ENCODE results near the gene SREBF1.

The SREBF1 gene

GRCh38 chr17:17856386-17856785 lies 19.6 kb upstream of the SREBF1 start:
- no peak overlapping the region for H3K4me3 ChIP-seq (ENCODE audit: low read depth in 1 of 2, low read length in 2 of 2)
- no peak overlapping the region for H3K27ac ChIP-seq (ENCODE audit: low read length)
- H3K36me3 ChIP-seq (ENCODE audit: control insufficient read depth in 1 of 2, insufficient read depth in 2 of 2, low read length in 2 of 2) = peaks cover 0 to 11% of the 10 kb centered on the region in 2 donors

GRCh38 chr17:17855976-17856375 lies 19.2 kb upstream of the SREBF1 start:
- no peaks in the 10 kb centered on the region for H3K9me3 ChIP-seq (ENCODE audit: control insufficient read depth in 1 of 2, low read length in 2 of 2)
- H3K27me3 ChIP-seq (ENCODE audit: low read depth, low read length) = no peaks in the 10 kb centered on the region
- no peak overlapping the region for H3K4me3 ChIP-seq (ENCODE audit: low read depth in 1 of 2, low read length in 2 of 2)
- H3K36me3 ChIP-seq (ENCODE audit: control insufficient read depth in 1 of 2, insufficient read depth in 2 of 2, low read length in 2 of 2) = peaks cover 0 to 7% of the 10 kb centered on the region in 2 donors
- H3K27ac ChIP-seq (ENCODE audit: low read length) = no peak overlapping the region
- H3K4me1 ChIP-seq (ENCODE audit: control insufficient read depth in 1 of 2, insufficient read depth in 2 of 2, low read length in 2 of 2) = peaks cover 0 to 14% of the 10 kb centered on the region in 2 donors

More at GRCh38 chr17:17856386-17856785, 19.6 kb upstream of the SREBF1 start:
- peaks cover 0 to 15% of the 10 kb centered on the region in 2 donors for H3K4me1 ChIP-seq (ENCODE audit: control insufficient read depth in 1 of 2, insufficient read depth in 2 of 2, low read length in 2 of 2)
- H3K9me3 ChIP-seq (ENCODE audit: control insufficient read depth in 1 of 2, low read length in 2 of 2) = no peaks in the 10 kb centered on the region
- no peaks in the 10 kb centered on the region for H3K27me3 ChIP-seq (ENCODE audit: low read depth, low read length)

DNA sequence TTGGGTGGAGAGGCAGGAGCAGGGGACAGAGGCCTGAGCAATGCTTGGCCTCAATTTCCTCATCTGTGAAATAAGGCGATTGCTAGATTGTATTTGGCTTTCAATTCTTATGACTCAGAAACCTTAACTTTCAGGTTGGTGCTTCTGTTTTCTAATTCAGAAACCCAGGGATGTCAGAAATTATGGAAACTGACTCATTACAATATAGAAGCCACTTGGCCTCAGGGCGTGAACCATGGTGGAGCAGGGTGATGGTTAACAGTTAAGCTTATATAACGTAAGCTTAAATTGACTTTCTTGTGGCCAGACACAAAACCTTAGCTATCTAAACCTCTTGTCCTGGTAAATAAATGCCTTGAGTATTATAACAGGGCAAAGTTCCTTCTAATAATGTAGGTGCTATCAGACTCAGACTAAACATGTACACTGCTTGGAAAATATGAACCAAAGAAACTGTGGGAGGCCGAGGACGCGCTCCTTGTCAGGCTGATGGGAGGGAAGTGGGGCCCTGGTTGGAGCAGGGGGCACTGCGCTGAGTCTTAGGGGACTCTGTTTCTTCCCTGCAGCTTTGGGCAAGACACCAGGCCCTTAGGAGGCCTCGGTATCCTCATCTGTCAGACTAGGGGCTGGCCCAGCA lies 17.1 kb upstream of the SREBF1 start:
- Histone ChIP-seq H3K36me3 (ENCODE audit: control insufficient read depth in 1 of 2, insufficient read depth in 2 of 2, low read length in 2 of 2) (peaks cover 0 to 3% of the 10 kb centered on the region in 2 donors), H3K27ac (ENCODE audit: low read length) (peak overlapping the region; percentile 9), H3K27me3 (ENCODE audit: low read depth, low read length) (no peaks in the 10 kb centered on the region), H3K4me1 (ENCODE audit: control insufficient read depth in 1 of 2, insufficient read depth in 2 of 2, low read length in 2 of 2) (peaks cover 12 to 19% of the 10 kb centered on the region in 2 donors), H3K9me3 (ENCODE audit: control insufficient read depth in 1 of 2, low read length in 2 of 2) (no peaks in the 10 kb centered on the region), H3K4me3 (ENCODE audit: low read depth in 1 of 2, low read length in 2 of 2) (no peak overlapping the region)

DNA sequence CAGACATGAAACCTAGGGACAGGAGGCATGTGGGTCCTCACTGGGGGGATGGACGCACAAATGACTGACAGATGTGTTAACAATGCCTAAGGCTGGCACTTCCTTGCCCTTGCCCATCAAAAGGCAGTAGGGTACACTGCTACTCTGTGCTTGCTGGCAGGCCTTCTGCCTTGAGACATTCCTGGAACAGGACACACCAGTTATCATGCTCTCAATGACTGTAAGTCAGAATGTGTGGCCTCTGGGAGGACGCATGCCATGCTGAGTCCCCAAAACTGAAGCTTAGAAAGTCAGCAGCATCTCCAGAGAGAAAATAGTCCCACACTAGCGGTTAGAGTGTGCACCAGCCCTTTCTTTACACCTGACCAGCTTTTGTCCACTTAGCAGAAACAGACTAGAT lies 16.1 kb upstream of the SREBF1 start:
- no peaks in the 10 kb centered on the region for H3K27me3 ChIP-seq (ENCODE audit: low read depth, low read length)
- H3K36me3 ChIP-seq (ENCODE audit: control insufficient read depth in 1 of 2, insufficient read depth in 2 of 2, low read length in 2 of 2) = peaks cover 0 to 3% of the 10 kb centered on the region in 2 donors
- H3K27ac ChIP-seq (ENCODE audit: low read length) = no peak overlapping the region

DNA sequence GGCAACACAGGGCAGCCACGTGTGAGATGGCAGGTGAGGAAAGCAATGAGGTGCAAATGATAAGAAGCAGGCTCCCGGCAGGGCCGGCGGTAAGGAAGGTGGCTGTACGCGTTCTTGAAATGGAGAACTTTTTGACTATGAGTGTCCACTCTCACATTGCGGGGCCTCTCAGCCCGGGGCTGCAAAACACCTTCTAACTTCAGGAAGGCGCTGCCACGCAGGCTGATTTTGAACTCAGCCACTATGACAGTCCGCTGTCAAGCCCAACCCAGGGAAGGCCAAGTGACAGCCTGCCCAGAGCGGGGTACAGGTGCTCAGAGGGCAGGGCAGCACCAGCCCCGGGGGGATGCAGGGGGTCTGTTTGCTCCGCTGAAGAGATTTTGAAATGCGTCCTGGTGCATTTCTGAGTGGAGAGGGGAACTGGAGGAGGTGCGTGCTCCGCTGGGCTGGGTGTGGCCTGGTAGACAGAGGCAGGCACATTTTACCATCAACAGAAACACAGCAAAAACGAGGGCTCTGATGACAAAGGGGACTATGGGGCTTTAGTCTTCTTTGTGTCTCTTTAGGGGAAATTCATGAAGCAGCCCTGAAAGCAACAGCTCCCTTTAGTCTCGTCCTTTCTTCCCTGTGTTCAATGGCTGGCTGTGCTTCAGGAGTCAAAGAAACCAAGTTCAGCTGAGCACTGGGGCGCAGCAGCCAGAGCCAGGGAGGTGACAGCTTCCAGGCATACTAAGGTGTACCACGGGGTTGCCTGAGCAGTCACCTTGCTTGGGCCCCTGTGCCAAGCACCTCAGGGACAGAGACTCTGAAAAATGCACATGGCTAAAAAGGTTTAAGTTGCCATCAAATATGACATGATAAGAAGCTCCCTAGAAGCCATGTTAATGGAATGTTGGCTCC lies 14.6 kb upstream of the SREBF1 start:
- peaks cover 0 to 17% of the 10 kb centered on the region in 2 donors for H3K36me3 ChIP-seq (ENCODE audit: control insufficient read depth in 1 of 2, insufficient read depth in 2 of 2, low read length in 2 of 2)
- peaks cover 12 to 25% of the 10 kb centered on the region in 2 donors for H3K4me1 ChIP-seq (ENCODE audit: control insufficient read depth in 1 of 2, insufficient read depth in 2 of 2, low read length in 2 of 2)
- no peaks in the 10 kb centered on the region for H3K9me3 ChIP-seq (ENCODE audit: control insufficient read depth in 1 of 2, low read length in 2 of 2)
- H3K27ac ChIP-seq (ENCODE audit: low read length) = no peak overlapping the region
- H3K27me3 ChIP-seq (ENCODE audit: low read depth, low read length) = no peaks in the 10 kb centered on the region
- H3K4me3 ChIP-seq (ENCODE audit: low read depth in 1 of 2, low read length in 2 of 2) = no peak overlapping the region

More for the DNA sequence above, 16.1 kb upstream of the SREBF1 start:
- Histone ChIP-seq H3K9me3 (ENCODE audit: control insufficient read depth in 1 of 2, low read length in 2 of 2) (no peaks in the 10 kb centered on the region), H3K4me3 (ENCODE audit: low read depth in 1 of 2, low read length in 2 of 2) (no peak overlapping the region), H3K4me1 (ENCODE audit: control insufficient read depth in 1 of 2, insufficient read depth in 2 of 2, low read length in 2 of 2) (peaks cover 12 to 25% of the 10 kb centered on the region in 2 donors)

DNA sequence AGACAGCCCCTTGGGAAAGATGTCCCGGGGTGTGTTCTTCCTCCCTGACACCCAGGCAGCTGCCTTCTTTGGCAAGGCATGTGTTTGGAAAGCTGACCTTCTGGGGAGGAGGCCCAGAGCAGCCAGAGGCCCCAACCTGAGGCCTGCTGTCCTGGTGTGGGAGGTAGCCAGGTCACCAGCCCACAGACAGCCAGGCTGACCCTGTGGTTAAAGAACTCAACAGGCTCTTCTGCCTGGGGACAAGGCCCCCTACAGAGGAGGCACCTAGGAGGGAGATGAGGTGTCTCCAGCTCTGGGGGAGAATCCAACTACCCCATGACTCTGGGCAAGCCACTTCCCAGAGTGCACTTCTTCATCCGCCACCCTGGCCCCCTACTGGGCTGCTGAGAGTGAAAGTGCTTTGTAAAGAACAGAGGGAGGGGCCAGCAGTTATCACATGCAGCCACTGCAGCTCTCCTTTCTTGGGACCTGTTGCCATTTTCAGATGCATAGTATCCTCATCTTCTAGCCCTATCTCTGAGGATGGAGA lies 13.1 kb upstream of the SREBF1 start:
- Histone ChIP-seq H3K4me3 (ENCODE audit: low read depth in 1 of 2, low read length in 2 of 2) (no peak overlapping the region), H3K36me3 (ENCODE audit: control insufficient read depth in 1 of 2, insufficient read depth in 2 of 2, low read length in 2 of 2) (peaks cover 0 to 18% of the 10 kb centered on the region in 2 donors), H3K27me3 (ENCODE audit: low read depth, low read length) (no peaks in the 10 kb centered on the region), H3K27ac (ENCODE audit: low read length) (peak overlapping the region; percentile 56), H3K4me1 (ENCODE audit: control insufficient read depth in 1 of 2, insufficient read depth in 2 of 2, low read length in 2 of 2) (peaks cover 12 to 25% of the 10 kb centered on the region in 2 donors), H3K9me3 (ENCODE audit: control insufficient read depth in 1 of 2, low read length in 2 of 2) (no peaks in the 10 kb centered on the region)

DNA sequence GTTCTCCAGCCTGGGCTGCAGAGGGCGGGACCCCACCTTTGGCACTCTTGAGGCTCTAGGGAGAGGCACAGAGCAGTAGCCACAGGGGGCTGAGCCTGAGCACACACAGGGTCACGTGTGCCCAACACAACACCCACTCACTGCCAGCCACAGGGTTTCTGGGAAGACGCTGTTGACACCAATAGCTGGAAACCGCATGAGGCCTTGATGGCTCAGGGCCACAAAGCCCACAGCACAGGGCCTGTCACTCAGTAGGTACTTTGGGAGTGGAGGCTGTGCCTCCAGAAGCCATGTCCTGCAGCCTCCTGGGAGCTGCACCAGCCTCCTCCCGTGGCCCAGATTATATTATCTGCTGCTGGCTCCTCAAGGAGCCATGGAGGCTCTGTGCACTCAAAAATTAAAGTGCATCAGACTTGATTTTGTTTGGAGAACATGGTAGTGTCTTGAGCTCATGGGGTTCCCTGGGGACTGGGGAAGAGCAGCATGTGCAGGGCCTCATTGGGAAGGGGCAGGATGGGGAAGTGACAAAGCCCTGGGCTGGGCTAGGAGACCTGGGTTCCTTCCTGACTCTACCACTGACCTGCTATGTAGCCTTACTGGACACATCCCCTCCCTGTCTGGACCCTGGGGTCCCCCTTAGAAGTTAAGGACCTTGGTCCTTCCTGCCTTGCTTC lies 12.5 kb upstream of the SREBF1 start:
- H3K36me3 ChIP-seq (ENCODE audit: control insufficient read depth in 1 of 2, insufficient read depth in 2 of 2, low read length in 2 of 2) = peaks cover 0 to 18% of the 10 kb centered on the region in 2 donors
- peak overlapping the region; percentile 56 for H3K27ac ChIP-seq (ENCODE audit: low read length)
- no peaks in the 10 kb centered on the region for H3K9me3 ChIP-seq (ENCODE audit: control insufficient read depth in 1 of 2, low read length in 2 of 2)
- no peak overlapping the region for H3K4me3 ChIP-seq (ENCODE audit: low read depth in 1 of 2, low read length in 2 of 2)
- H3K27me3 ChIP-seq (ENCODE audit: low read depth, low read length) = no peaks in the 10 kb centered on the region
- peaks cover 12 to 25% of the 10 kb centered on the region in 2 donors for H3K4me1 ChIP-seq (ENCODE audit: control insufficient read depth in 1 of 2, insufficient read depth in 2 of 2, low read length in 2 of 2)

GRCh38 chr17:17848311-17849082 lies 11.7 kb upstream of the SREBF1 start:
- Histone ChIP-seq H3K27me3 (ENCODE audit: low read depth, low read length) (no peaks in the 10 kb centered on the region), H3K9me3 (ENCODE audit: control insufficient read depth in 1 of 2, low read length in 2 of 2) (no peaks in the 10 kb centered on the region), H3K4me3 (ENCODE audit: low read depth in 1 of 2, low read length in 2 of 2) (no peak overlapping the region), H3K36me3 (ENCODE audit: control insufficient read depth in 1 of 2, insufficient read depth in 2 of 2, low read length in 2 of 2) (peaks cover 0 to 16% of the 10 kb centered on the region in 2 donors), H3K27ac (ENCODE audit: low read length) (peak overlapping the region; percentile 56), H3K4me1 (ENCODE audit: control insufficient read depth in 1 of 2, insufficient read depth in 2 of 2, low read length in 2 of 2) (peaks cover 12 to 25% of the 10 kb centered on the region in 2 donors)

- Histone ChIP-seq H3K9me3 (ENCODE audit: control insufficient read depth in 1 of 2, low read length in 2 of 2) (no peaks in the 10 kb centered on the region), H3K36me3 (ENCODE audit: control insufficient read depth in 1 of 2, insufficient read depth in 2 of 2, low read length in 2 of 2) (peaks cover 0 to 15% of the 10 kb centered on the region in 2 donors), H3K4me1 (ENCODE audit: control insufficient read depth in 1 of 2, insufficient read depth in 2 of 2, low read length in 2 of 2) (peaks cover 12 to 25% of the 10 kb centered on the region in 2 donors), H3K27me3 (ENCODE audit: low read depth, low read length) (no peaks in the 10 kb centered on the region), H3K4me3 (ENCODE audit: low read depth in 1 of 2, low read length in 2 of 2) (no peak overlapping the region), H3K27ac (ENCODE audit: low read length) (no peak overlapping the region)
Observed at GRCh38 chr17:17847726-17848125, 10.9 kb upstream of the SREBF1 start.

DNA sequence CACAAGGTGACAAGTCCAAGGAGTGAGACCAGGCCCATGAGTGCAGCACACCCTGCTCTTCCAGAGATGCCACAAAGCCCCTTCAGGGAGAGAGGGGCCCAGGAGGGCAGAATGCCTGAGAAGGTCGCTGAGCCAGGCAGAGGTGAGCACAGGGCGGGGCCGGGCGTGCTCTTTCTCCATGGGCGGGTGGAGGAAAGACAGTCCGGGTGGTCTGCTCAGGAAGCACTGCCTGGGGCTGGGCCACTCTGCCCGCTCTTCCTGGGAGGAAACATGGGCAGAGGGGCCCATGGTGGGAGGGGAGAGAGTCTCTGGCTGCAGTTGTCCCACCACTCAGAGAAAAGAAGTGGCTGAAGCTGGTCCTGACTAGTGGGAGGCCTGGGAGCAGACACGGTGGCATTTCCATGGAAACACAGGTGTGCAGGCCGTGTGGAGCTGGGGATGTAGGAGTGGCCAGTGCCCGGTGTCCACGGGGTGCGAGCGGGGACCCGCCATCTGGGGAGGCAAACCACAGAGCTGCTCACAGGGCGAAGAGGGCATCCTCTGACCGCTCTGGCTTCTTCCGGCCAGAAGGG lies 10.4 kb upstream of the SREBF1 start:
- Histone ChIP-seq H3K27ac (ENCODE audit: low read length) (no peak overlapping the region), H3K36me3 (ENCODE audit: control insufficient read depth in 1 of 2, insufficient read depth in 2 of 2, low read length in 2 of 2) (peaks cover 0 to 15% of the 10 kb centered on the region in 2 donors)

More for the DNA sequence above, 10.4 kb upstream of the SREBF1 start:
- H3K4me1 ChIP-seq (ENCODE audit: control insufficient read depth in 1 of 2, insufficient read depth in 2 of 2, low read length in 2 of 2) = peaks cover 12 to 25% of the 10 kb centered on the region in 2 donors
- H3K4me3 ChIP-seq (ENCODE audit: low read depth in 1 of 2, low read length in 2 of 2) = no peak overlapping the region
- H3K9me3 ChIP-seq (ENCODE audit: control insufficient read depth in 1 of 2, low read length in 2 of 2) = no peaks in the 10 kb centered on the region
- H3K27me3 ChIP-seq (ENCODE audit: low read depth, low read length) = no peaks in the 10 kb centered on the region
